HCT116 (cell line): ENCODE results near the gene CD200.
A peak's percentile ranks its signal among the peaks of the same experiment; 100 is the strongest.

Experiments used
- CEBPB ChIP-seq: IDR thresholded peaks from 2 replicates; pipeline ENCODE4 v1.6.1; 2012; ENCODE audit warnings: low read depth
- CTCF ChIP-seq, 3 experiments: fragments of 200-600 bp in 1 of 3; sonication (generic) in 1 of 3; IDR thresholded peaks in 2 of 3; conservative IDR thresholded peaks in 1 of 3; 2 replicates each; pipeline ENCODE4 v1.5.1; 2012 to 2017; ENCODE audit warnings: low read depth in 2 of 3, low read length in 2 of 3, antibody characterized with exemption in 1 of 3, borderline replicate concordance in 1 of 3, control low read depth in 1 of 3, mild to moderate bottlenecking in 1 of 3, mixed read lengths in 1 of 3, mixed run types in 1 of 3, moderate library complexity in 1 of 3; ENCODE audit not compliant: insufficient read depth in 1 of 3
- EGR1 ChIP-seq: IDR thresholded peaks from 2 replicates; pipeline ENCODE4 v1.6.1; 2012; ENCODE audit warnings: low read depth
- EZH2phosphoT487 ChIP-seq: fragments of 200-600 bp; IDR thresholded peaks from 2 replicates; pipeline ENCODE4 v1.6.1; 2018; ENCODE audit warnings: antibody characterized with exemption, borderline replicate concordance
- JUND ChIP-seq: IDR thresholded peaks from 2 replicates; pipeline ENCODE4 v1.6.1; 2012
- MAX ChIP-seq: IDR thresholded peaks from 2 replicates; pipeline ENCODE4 v1.6.1; 2012
- POLR2A ChIP-seq: IDR thresholded peaks from 2 replicates; pipeline ENCODE4 v1.7.0; 2011; ENCODE audit warnings: borderline replicate concordance; ENCODE audit not compliant: insufficient read depth, insufficient read length; ENCODE audit errors: extremely low read depth
- POLR2AphosphoS5 ChIP-seq: IDR thresholded peaks from 2 replicates; pipeline ENCODE4 v1.6.1; 2011; ENCODE audit warnings: mild to moderate bottlenecking, low read depth, low read length, moderate library complexity
- REST ChIP-seq: IDR thresholded peaks from 2 replicates; pipeline ENCODE4 v1.6.1; 2012; ENCODE audit warnings: low read depth
- SIN3A ChIP-seq: IDR thresholded peaks from 2 replicates; pipeline ENCODE4 v1.6.1; 2012; ENCODE audit warnings: low read depth
- YY1 ChIP-seq: IDR thresholded peaks from 2 replicates; pipeline ENCODE4 v1.6.1; 2011; ENCODE audit warnings: low read length, low read depth, moderate library complexity, mild to moderate bottlenecking; ENCODE audit not compliant: insufficient replicate concordance; ENCODE audit errors: extremely low read depth

- TF ChIP-seq YY1 (no peak), POLR2A (no peak), CTCF (IDR thresholded peaks at IDR 0.05 in 2 of 3, conservative IDR thresholded peaks at IDR 0.05 in 1 of 3; ENCODE audit: borderline replicate concordance in 1 of 3, insufficient read depth in 1 of 3, low read depth in 2 of 3, low read length in 2 of 3) (peak; percentile 66 to 76 (median 67)), EGR1 (no peak), SIN3A (no peak), POLR2AphosphoS5 (no peak), EZH2phosphoT487 (no peak), REST (no peak), JUND (no peak), MAX (no peak), CEBPB (no peak)
Observed at GRCh38 chr3:112327371-112327951, 5.5 kb upstream of the CD200 start.
